Loucy (cell line): Measurements from ENCODE around the gene SPATA2L.

Source experiments
- CTCF ChIP-seq: fragments of 200-600 bp; sonication (generic); conservative IDR thresholded peaks from 2 replicates; pipeline ENCODE4 v1.5.1; 2014; ENCODE audit warnings: mild to moderate bottlenecking, antibody characterized with exemption, low read length
- EZH2phosphoT487 ChIP-seq: fragments of 200-600 bp; IDR thresholded peaks from 2 replicates; pipeline ENCODE4 v1.6.1; 2018; ENCODE audit warnings: antibody characterized with exemption, mild to moderate bottlenecking, moderate library complexity, borderline replicate concordance

GRCh38 chr16:89708481-89708931 is 7.0 kb upstream of the SPATA2L start:
- TF ChIP-seq CTCF (no peak), EZH2phosphoT487 (no peak)
